ENCODE measurements around the gene GALK1.

Gene GALK1

DNA sequence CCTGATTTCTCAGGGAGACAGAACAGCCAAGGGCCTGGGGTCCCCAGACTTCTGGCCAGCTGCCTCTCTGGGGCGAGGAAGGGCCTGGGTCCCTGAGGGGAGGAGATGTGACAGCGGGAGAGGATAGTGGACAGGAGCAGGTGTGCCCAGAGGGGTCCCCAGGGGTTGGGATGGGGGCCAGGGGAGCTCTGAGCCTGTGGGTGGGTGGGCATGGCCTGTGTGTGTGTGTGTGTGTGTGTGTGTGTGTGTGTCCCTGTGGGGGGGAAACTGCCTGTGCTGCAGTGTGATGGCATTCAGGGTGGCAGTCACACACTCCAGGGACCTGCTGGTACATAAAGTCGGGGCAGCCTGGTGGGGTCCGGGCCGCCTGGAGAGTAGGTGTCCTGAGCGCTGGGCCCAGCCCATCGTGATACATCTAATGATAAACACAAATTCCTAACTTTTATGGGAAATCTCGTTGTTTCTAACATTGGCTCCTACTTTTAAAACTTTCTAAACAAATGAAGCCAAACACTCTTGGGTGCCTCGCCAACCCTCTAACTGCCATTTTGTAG lies 42.4 kb downstream of the GALK1 start:
- DNase-seq: no peak

DNA sequence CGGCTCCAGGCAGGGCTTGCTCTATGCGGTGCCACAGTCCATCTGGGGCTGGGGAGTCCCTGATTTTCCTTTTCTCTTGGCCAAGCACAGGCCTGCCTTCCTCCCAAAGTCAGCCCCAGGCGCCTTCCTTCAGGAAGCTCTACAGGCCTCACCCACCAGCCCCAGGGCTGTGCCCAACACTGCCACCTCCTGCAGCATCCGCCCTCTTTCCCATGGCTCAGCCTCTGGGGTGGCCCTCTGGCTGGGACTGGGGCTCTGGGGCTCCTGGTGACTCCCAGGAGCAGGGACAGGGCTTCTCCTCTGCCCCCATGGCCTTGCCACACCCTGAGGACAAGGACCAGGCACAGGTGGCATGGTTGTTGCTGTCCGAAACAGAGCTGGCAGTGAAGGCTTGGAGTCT lies 42.9 kb downstream of the GALK1 start:
- no peak for DNase-seq

DNA sequence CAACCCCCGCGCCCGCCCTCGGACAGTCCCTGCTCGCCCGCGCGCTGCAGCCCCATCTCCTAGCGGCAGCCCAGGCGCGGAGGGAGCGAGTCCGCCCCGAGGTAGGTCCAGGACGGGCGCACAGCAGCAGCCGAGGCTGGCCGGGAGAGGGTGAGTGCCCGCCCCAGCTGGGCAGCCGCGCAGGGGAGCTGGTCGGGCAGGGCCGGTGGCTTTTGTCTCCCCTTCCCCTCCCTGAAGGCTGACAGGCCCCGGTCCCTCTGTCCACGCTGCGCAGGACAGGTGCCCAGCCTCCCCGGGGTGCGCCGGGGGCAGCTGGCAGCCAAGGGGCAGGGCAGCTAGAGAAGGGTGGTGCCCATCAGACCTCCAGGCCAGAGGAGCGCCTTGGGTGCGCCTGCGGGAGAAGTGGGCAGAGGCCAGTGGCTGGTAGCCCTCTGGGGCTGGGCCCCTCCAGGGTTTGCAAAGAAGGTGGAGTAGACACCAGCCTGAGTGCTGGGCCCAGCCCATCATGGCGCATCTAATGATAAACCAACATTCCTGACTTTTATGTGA lies 43.5 kb downstream of the GALK1 start:
- DNase-seq: no peak

DNA sequence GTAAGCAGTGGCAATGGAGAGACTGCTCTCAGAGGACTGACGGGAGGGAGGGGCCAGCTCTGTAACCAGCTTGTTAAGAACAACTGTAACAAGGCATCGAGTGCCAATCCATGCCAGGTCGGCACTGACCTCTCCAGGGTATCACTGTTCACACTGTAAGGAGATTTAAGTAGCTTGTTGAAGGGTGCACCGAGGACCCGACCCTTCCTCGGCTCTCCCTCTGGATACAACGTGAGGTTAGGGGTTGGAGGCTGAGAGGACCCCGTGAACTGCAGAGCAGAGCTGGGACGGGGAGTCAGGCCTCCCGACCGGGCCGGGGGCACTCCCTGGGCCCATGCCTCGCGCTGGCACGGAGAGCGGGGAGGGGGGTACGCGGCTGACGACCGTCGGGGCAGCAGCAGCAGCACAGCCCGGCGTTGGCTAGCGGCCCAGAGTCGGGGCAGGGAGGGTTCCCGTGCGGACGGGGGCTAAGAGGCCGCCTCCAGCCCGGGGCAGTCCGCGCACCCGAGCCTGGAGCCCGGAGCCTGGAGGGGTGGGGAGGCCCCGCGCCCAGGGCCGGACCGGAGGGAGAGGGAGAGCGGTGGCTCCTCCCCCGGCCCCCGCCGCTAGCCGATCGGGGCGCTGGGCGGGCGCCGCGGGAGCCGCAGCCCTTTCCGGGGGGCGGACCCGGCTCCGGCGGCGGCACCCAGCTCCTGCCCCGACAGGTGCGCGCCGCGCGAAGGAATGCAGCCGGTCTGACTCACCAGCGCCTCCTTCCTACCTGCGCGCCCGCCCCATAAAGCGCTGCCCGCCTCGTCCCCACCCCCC lies 44.1 kb downstream of the GALK1 start, which contains the start of gene ITGB4:
TSS of gene ITGB4 (plus strand) at position 804 of the 807 bp plus-strand sequence. CDS start 3,245 bp downstream, outside the sequence.
- peak; percentile 69 for DNase-seq

DNA sequence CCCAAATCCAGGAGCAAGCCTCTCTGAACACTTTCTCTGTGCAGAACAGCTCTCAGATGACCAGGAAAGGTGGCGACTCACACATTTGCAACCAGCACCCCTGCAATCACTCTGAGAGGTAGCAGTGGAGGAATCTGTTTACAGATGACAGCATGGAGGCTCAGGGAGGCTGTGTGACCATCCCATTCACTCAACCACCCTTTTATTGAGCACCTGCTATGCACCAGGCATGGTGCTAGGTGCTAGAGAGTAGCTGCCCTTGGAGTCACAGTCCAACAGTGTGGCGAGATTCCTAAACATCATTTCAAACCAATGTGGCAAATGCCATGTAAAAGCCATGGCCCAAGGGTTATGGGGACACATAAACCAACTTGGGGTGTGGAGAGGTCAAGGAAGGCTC lies 45.3 kb downstream of the GALK1 start:
- DNase-seq: no peak

DNA sequence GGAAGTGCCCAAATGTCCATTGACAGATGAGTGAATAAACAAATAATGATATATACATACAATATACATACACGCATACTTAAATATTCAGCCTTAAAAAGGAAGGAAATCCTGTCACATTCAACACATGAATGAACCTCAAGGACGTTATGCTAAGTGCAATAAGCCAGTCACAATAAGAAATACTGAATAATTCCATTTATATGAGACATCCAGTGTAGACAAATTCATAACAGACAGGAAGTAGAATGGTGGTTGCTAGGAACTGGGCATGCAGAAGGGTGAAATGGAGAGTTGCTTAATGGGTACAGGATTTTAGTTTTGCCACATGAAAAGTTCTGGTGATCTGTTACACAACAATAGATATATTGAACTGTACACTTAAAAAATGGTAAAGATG lies 52.5 kb downstream of the GALK1 start:
- DNase-seq: no peak
